Measurements from ENCODE around the gene GCNA.

Gene GCNA

GRCh38 chrX:71616672-71617529 is 38.7 kb downstream of the GCNA start:
- DNase-seq (ENCODE audit: low read depth): no peak

- no peak for DNase-seq (ENCODE audit: low read depth)
Measured at GRCh38 chrX:71617742-71618141, 39.5 kb downstream of the GCNA start.

- DNase-seq (ENCODE audit: low read depth): peak; percentile 52
Measured at GRCh38 chrX:71618303-71618721, 40.1 kb downstream of the GCNA start, which contains the start of gene CXCR3. TSS of gene CXCR3 (minus strand) at chrX:71618511. CDS start at chrX:71618449, 62 bp downstream.

GRCh38 chrX:71618787-71619186 is 40.5 kb downstream of the GCNA start:
- no peak for DNase-seq (ENCODE audit: low read depth)

- no peak for DNase-seq (ENCODE audit: low read depth)
Measured at GRCh38 chrX:71619193-71619592, 41.0 kb downstream of the GCNA start.

- DNase-seq (ENCODE audit: low read depth): no peak
Measured at GRCh38 chrX:71619986-71620385, 41.7 kb downstream of the GCNA start.

- no peak for DNase-seq (ENCODE audit: low read depth)
Measured at GRCh38 chrX:71621603-71622002, 43.4 kb downstream of the GCNA start.

- DNase-seq (ENCODE audit: low read depth): no peak
Measured at GRCh38 chrX:71622032-71622575, 43.9 kb downstream of the GCNA start.

GRCh38 chrX:71622576-71623450 is 44.6 kb downstream of the GCNA start:
- peak; percentile 51 for DNase-seq (ENCODE audit: low read depth)

- no peak for DNase-seq (ENCODE audit: low read depth)
Measured at GRCh38 chrX:71623714-71624113, 45.5 kb downstream of the GCNA start.

GRCh38 chrX:71625471-71625870 is 47.2 kb downstream of the GCNA start:
- DNase-seq (ENCODE audit: low read depth): no peak

GRCh38 chrX:71626576-71626975 is 48.3 kb downstream of the GCNA start:
- DNase-seq (ENCODE audit: low read depth): no peak

GRCh38 chrX:71627588-71628404 is 49.6 kb downstream of the GCNA start:
- no peak for DNase-seq (ENCODE audit: low read depth)

GRCh38 chrX:71629467-71629866 is 51.2 kb downstream of the GCNA start:
- no peak for DNase-seq (ENCODE audit: low read depth)

- DNase-seq (ENCODE audit: low read depth): no peak
Measured at GRCh38 chrX:71632923-71633657, 54.9 kb downstream of the GCNA start.

GRCh38 chrX:71634366-71634765 is 56.1 kb downstream of the GCNA start:
- DNase-seq (ENCODE audit: low read depth): no peak

- no peak for DNase-seq (ENCODE audit: low read depth)
Measured at GRCh38 chrX:71636438-71637252, 58.4 kb downstream of the GCNA start.

- DNase-seq (ENCODE audit: low read depth): no peak
Measured at GRCh38 chrX:71637253-71637618, 59.0 kb downstream of the GCNA start.

GRCh38 chrX:71637848-71638247 is 59.6 kb downstream of the GCNA start:
- DNase-seq (ENCODE audit: low read depth): no peak

GRCh38 chrX:71638409-71638808 is 60.2 kb downstream of the GCNA start:
- no peak for DNase-seq (ENCODE audit: low read depth)
